ENCODE measurements around the gene WIPF1.

Gene WIPF1

DNA sequence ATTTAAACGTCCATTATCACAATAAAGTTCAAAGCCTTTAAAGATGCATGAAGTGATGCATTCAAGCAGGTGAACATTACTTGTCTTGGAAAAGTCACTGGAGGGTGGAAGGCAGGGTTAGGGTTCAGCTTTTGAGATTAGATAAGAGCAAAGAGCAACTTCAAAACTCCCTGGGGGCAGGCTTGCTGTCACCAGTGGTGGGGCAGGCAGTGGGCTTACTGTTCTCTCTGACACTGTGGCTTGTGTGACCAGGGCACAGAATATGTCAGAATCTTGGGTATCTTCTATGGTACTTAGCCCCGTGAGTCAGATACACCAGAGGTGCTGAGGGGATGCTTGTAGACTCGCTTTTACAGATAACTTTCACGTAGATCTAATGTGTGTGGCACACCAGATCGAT lies 52.8 kb downstream of the WIPF1 start:
- no peak for DNase-seq (ENCODE audit: low read depth, low spot score)

DNA sequence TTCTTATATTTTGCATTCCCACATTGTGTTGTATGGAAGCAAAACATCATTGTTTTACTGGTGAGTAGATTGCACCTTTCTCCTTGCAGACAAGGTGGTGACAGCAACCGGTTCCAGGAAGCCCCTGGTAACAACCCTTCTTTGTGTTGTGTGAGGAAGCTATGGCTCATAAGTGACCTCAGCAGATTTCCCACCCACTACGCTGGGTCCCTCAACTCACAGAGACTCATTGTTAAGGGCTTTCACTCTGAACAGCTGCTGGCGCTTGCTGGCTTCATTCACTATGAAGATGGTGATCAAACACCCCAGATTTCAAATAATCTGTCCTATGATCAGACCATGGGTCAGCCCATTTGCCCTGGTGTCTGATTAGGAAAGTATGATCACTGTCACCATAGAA lies 53.4 kb downstream of the WIPF1 start:
- DNase-seq (ENCODE audit: low read depth, low spot score): no peak

- no peak for DNase-seq (ENCODE audit: low read depth, low spot score)
Measured at GRCh38 chr2:174540893-174541292, 56.7 kb downstream of the WIPF1 start.

GRCh38 chr2:174535757-174536703 lies 61.6 kb downstream of the WIPF1 start:
- no peak for DNase-seq (ENCODE audit: low read depth, low spot score)

DNA sequence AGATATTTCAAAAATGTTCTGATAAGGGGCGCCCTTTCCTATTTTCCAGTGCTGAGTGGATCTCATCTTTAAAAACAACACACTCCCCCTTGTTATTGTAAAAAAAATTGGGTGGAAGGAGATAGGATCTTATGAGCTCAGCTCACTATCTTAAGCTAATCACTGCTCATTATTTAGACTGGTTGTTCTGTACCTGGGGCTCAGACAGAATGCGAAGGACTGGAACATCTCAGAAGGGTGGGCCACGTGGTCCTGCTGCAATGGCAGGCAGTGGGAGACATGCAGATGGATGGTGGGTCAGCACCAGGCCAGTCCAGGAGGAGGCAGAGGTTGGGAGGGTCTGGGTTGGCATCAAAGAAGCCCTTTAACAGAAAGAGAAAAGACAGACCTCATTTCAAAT lies 62.5 kb downstream of the WIPF1 start:
- DNase-seq (ENCODE audit: low read depth, low spot score): no peak

DNA sequence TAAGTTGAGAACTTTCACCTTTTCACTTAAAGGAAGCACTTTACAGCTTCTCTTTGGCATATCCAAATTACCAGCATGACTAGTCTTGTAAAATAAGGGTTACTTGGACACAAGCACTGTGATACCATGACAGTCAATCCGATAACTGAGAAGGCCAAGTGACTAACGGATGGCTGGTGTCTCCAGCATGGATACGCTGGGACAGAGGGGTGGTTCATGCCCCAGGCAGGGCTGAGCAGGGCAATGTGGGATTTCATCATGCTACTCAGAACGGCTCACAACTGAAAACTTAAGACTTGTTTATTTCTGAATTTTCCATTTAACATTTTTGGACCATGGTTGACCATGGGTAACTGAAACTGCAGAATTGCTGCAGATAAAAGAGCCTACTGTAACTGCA lies 67.7 kb downstream of the WIPF1 start:
- no peak for DNase-seq (ENCODE audit: low read depth, low spot score)

DNA sequence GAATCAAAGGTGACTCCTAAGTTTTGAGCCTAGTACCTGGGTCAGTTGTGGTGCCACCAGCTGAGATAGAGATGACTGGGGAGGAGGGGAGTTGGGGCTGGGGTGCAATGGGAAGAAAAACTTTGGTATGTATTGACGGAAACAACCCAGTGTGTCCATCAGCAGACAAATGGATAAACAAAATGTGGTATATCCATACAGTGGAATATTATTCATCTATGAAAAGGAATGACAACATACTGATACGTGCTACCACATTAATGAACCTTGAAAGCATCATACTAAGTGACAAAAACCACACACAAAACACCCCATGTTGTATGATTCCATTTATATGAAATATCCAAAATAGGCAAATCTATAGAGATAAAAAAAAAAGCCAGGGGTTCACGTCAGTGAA lies 69.6 kb downstream of the WIPF1 start:
- no peak for DNase-seq (ENCODE audit: low read depth, low spot score)

DNA sequence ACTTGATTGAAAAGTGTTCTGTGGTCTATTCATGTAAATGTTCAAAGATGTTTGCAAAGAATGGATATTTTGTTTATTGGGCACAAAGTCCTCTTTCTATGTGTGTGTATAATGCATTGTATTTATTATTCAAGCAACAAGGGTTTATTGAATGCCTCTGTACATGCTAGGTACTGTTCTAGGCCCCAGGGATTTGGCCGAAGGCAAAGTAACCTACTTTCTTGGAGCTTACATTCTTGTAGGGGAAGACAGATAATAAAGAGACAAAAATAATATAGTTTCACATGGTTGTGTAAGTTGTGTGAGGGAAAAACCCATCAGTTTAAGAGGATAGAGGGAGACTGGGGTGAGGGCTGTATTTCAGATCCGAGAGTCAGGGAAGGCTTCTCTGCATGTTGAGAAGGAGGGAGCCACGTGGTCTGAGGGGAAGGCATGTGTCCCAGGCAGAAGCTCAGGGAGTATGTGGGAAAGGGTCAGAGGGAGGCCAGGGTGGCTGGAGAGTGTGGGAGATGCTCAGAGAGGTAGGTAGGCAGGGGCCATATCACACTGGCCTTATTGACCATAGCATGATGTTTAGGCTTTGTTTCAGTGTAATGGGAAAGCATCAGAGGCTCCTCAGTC lies 70.4 kb downstream of the WIPF1 start:
- DNase-seq (ENCODE audit: low read depth, low spot score): no peak

GRCh38 chr2:174524527-174524926 lies 73.1 kb downstream of the WIPF1 start:
- no peak for DNase-seq (ENCODE audit: low read depth, low spot score)

- no peak for DNase-seq (ENCODE audit: low read depth, low spot score)
Measured at GRCh38 chr2:174522553-174522952, 75.1 kb downstream of the WIPF1 start.

- DNase-seq (ENCODE audit: low read depth, low spot score): no peak
Measured at GRCh38 chr2:174518395-174518794, 79.2 kb downstream of the WIPF1 start.

DNA sequence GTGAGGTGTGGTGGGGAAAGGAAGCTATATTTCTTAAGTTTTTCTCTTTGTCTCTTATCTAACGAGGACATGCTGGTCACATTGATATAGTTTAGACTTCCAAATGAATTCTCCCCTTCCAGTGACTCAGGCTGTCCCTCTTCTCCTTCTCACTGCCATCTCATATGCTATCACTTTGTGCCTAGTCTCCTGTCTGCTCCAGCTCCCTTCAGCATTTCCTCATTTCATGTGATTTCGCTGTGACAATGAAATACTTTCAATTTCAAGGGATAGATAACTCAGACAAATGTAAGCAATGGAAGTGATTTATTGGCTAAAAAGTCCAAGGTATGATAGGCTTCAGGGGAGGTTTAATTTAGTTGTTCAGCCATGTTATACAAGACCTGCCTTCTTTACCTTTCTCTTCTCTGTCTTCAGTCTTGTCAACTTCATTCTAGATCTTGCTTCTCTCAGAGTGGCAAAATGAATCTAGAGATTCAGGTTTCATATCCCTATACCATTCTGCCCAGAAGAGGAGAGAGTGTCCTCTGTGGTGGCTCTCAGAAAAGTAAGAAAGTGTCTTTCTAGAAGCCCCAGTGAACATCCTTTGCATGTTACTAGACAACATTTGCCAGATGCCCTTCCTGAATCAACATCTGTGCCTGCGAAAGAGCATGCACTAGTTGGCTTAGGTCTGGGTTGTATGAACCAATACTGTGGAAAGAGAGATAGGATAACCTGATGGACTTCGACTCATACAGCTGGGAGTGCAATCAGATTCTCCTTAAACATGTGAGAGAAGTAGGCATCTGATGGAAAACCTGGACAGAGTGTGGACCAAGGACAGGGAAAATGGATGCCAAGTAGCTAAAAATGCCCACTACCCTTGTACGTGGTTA lies 80.9 kb downstream of the WIPF1 start:
- no peak for DNase-seq (ENCODE audit: low read depth, low spot score)

DNA sequence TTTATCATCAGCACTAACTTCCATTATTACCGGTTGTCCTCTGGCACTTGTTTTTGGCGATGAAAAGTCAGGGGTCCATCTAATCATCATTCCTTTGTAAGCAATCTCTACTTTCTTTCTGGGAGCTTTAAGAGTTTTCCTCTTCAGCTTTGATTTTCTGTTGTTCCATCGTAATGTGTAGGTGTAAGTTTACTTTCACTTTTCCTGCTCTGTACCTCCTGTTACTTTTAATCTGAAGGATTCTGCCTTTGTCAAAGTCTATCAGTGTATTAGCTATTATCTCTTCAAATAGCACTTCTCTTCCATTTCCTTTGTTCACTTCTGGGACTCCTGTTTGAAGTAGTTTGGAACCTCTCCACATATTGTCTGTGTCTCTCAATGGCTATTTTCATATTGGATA lies 85.3 kb downstream of the WIPF1 start:
- no peak for DNase-seq (ENCODE audit: low read depth, low spot score)

- no peak for DNase-seq (ENCODE audit: low read depth, low spot score)
Measured at GRCh38 chr2:174511580-174512260, 85.9 kb downstream of the WIPF1 start.

- no peak for DNase-seq (ENCODE audit: low read depth, low spot score)
Measured at GRCh38 chr2:174510583-174511189, 86.9 kb downstream of the WIPF1 start.

All from activated naive CD8-positive, alpha-beta T cell treated with anti-CD3 and anti-CD28 coated beads, Interleukin-2, amount 50 U/mL, for 16 hours (primary cell).